Neuronal stem cell (in vitro differentiated cells): ENCODE results near the gene BPIFA2. TPM values are rescaled to one million over a fixed set of nuclear protein-coding genes. Genes with fewer than 3 reads are reported as not detected.
"Not testable (repeated sequence)": the region's sequence is repeated elsewhere in the genome, so short reads cannot be mapped to it uniquely, and the experiment has no call there.

Source experiments
- DNase-seq: peaks from one replicate; pipeline ENCODE4 v3.0.0-alpha.2; 2013; ENCODE audit warnings: low spot score
- H2AFZ ChIP-seq: one replicate; pipeline ENCODE4 v1.6.1; 2013; ENCODE audit warnings: mild to moderate bottlenecking, low read length, inconsistent platforms
- H2AK5ac ChIP-seq: 2 replicates; pipeline ENCODE4 v1.6.1; 2013; ENCODE audit warnings: low read depth, mild to moderate bottlenecking, inconsistent platforms, low read length, moderate library complexity, mixed read lengths
- H2BK120ac ChIP-seq: 2 replicates; pipeline ENCODE4 v1.6.1; 2013; ENCODE audit warnings: low read depth, mild to moderate bottlenecking, inconsistent platforms, low read length, moderate library complexity, mixed read lengths
- H2BK12ac ChIP-seq: one replicate; pipeline ENCODE4 v1.6.1; 2013; ENCODE audit warnings: low read length, inconsistent platforms
- H2BK15ac ChIP-seq: 2 replicates; pipeline ENCODE4 v1.6.1; 2013; ENCODE audit warnings: mild to moderate bottlenecking, low read length, inconsistent platforms, mixed read lengths
- H2BK5ac ChIP-seq: one replicate; pipeline ENCODE4 v1.6.1; 2013; ENCODE audit warnings: inconsistent platforms, mild to moderate bottlenecking, low read length, moderate library complexity
- H3K14ac ChIP-seq: one replicate; pipeline ENCODE4 v1.6.1; 2013; ENCODE audit warnings: low read length, inconsistent platforms
- H3K18ac ChIP-seq: 2 replicates; pipeline ENCODE4 v1.6.1; 2013; ENCODE audit warnings: low read length, inconsistent platforms
- H3K23ac ChIP-seq: 2 replicates; pipeline ENCODE4 v1.6.1; 2013; ENCODE audit warnings: low read depth, mild to moderate bottlenecking, mixed read lengths, low read length, inconsistent platforms; ENCODE audit not compliant: poor library complexity
- H3K27ac ChIP-seq: replicated peaks from 3 replicates; pipeline ENCODE4 v1.5.1; 2013; ENCODE audit warnings: low read length, inconsistent platforms
- H3K27me3 ChIP-seq, 3 experiments: 2 replicates each; pipeline ENCODE4 v1.6.1; 2013; ENCODE audit warnings: low read length in 3 of 3, mild to moderate bottlenecking in 2 of 3, inconsistent platforms in 1 of 3, low read depth in 1 of 3, mixed read lengths in 1 of 3, moderate library complexity in 1 of 3; ENCODE audit not compliant: control insufficient read depth in 3 of 3, insufficient read depth in 3 of 3
- H3K36me3 ChIP-seq, 2 donors: replicated peaks in 1 of 2; 2 replicates each; pipeline ENCODE4 v1.6.1; 2013; ENCODE audit warnings: low read length in 2 of 2; ENCODE audit not compliant: control insufficient read depth in 2 of 2, insufficient read depth in 2 of 2
- H3K4ac ChIP-seq: 2 replicates; pipeline ENCODE4 v1.6.1; 2013; ENCODE audit warnings: inconsistent platforms, mild to moderate bottlenecking, low read length, moderate library complexity
- H3K4me1 ChIP-seq, 2 donors: 1 replicate in 1 of 2; 2 replicates in 1 of 2; pipeline ENCODE4 v1.6.1; 2013; ENCODE audit warnings: low read length in 2 of 2, low read depth in 1 of 2; ENCODE audit not compliant: control insufficient read depth in 2 of 2, insufficient read depth in 1 of 2
- H3K4me2 ChIP-seq: one replicate; pipeline ENCODE4 v1.6.1; 2013; ENCODE audit warnings: mild to moderate bottlenecking, low read length, inconsistent platforms; ENCODE audit not compliant: insufficient read depth, poor library complexity, severe bottlenecking
- H3K4me3 ChIP-seq, 2 donors: 2 replicates each; pipeline ENCODE4 v1.5.1; 2013; ENCODE audit warnings: low read length in 2 of 2, mild to moderate bottlenecking in 2 of 2, inconsistent platforms in 1 of 2, moderate library complexity in 1 of 2
- H3K79me1 ChIP-seq: one replicate; pipeline ENCODE4 v1.6.1; 2013; ENCODE audit warnings: low read depth, mild to moderate bottlenecking, inconsistent platforms, low read length, moderate library complexity
- H3K9ac ChIP-seq: one replicate; pipeline ENCODE4 v1.6.1; 2013; ENCODE audit warnings: mild to moderate bottlenecking, low read depth, low read length, inconsistent platforms; ENCODE audit not compliant: poor library complexity
- H3K9me3 ChIP-seq, 2 donors: replicated peaks in 1 of 2; 2 replicates each; pipeline versions ENCODE3 to v1.6.1; 2013; ENCODE audit warnings: low read length in 2 of 2, mild to moderate bottlenecking in 2 of 2, inconsistent platforms in 1 of 2, low read depth in 1 of 2, mixed read lengths in 1 of 2, moderate library complexity in 1 of 2; ENCODE audit not compliant: control insufficient read depth in 2 of 2, insufficient read depth in 1 of 2
- H4K8ac ChIP-seq: one replicate; pipeline ENCODE4 v1.6.1; 2013; ENCODE audit warnings: low read depth, mild to moderate bottlenecking, inconsistent platforms, low read length, moderate library complexity
- H4K91ac ChIP-seq: one replicate; pipeline ENCODE4 v1.6.1; 2013; ENCODE audit warnings: low read length, low read depth, mild to moderate bottlenecking, inconsistent platforms; ENCODE audit not compliant: poor library complexity
- WGBS, 2 donors: extraction: QIAGEN DNeasy Blood & Tissue Kit; methylation state at CpG; one replicate each; pipeline ENCODE4 v1.1.7; 2013; ENCODE audit warnings: missing lambda C conversion rate in 2 of 2, mixed read lengths in 1 of 2; ENCODE audit not compliant: insufficient read length in 2 of 2, insufficient replicate concordance in 1 of 2; ENCODE audit errors: extremely low coverage in 2 of 2; 5-methylcytosine and 5-hydroxymethylcytosine counted together
- polyA plus RNA-seq, 2 experiments: library from polyadenylated mRNA; stranded (reverse); fragments of 200-250 nt; gene quantifications; one replicate each; pipeline ENCODE4 v1.2.3, GENCODE V29; 2013

BPIFA2 gene
- polyA plus RNA-seq (2013, experiment 1 of 2), result not detected
- polyA plus RNA-seq (2013, experiment 2 of 2), result not detected

- Histone ChIP-seq H3K23ac (no peak within 1 kb of the TSS), H2AFZ (no peak within 1 kb of the TSS), H3K27me3 (no peaks in the 10 kb centered on the region), H4K8ac (no peak within 1 kb of the TSS), H3K9me3 (peaks cover 5% of the 10 kb centered on the region in 2 donors), H4K91ac (no peak within 1 kb of the TSS), H2BK120ac (no peak within 1 kb of the TSS), H3K4me2 (no peak within 1 kb of the TSS), H2BK15ac (no peak within 1 kb of the TSS), H3K4me1 (no peaks in the 10 kb centered on the region), H3K14ac (no peak within 1 kb of the TSS), H3K27ac (no peak within 1 kb of the TSS), H3K36me3 (no peaks in the 10 kb centered on the region), H2BK5ac (no peak within 1 kb of the TSS), H2BK12ac (no peak within 1 kb of the TSS), H2AK5ac (no peak within 1 kb of the TSS), H3K4me3 (no peak within 1 kb of the TSS), H3K9ac (no peak within 1 kb of the TSS), H3K4ac (no peak within 1 kb of the TSS), H3K79me1 (no peaks in the 10 kb centered on the region), H3K18ac (no peak within 1 kb of the TSS)
- DNase-seq, result no peak
- no CpG with 5 or more reads among the region's 8 CpGs for WGBS, 2 donors
Measured at GRCh38 chr20:33167859-33168258, at the start of gene BPIFA2. Gene BPIFA2, plus strand, starts transcription at chr20:33168159. Its CDS starts 987 bp downstream, at chr20:33169146.

- H3K23ac ChIP-seq, result no peak overlapping the region
Measured at GRCh38 chr20:33119725-33120720, 47.9 kb upstream of the BPIFA2 start.

GRCh38 chr20:33120934-33121333 lies 47.0 kb upstream of the BPIFA2 start:
- no peak overlapping the region for H3K4ac ChIP-seq
- no peak overlapping the region for H4K8ac ChIP-seq
- no peaks in the 10 kb centered on the region for H3K79me1 ChIP-seq
- H3K4me3 ChIP-seq, result no peak overlapping the region
- no peak overlapping the region for H4K91ac ChIP-seq
- H3K18ac ChIP-seq, result no peak overlapping the region
- H2BK15ac ChIP-seq, result no peak overlapping the region
- no peak overlapping the region for H2BK5ac ChIP-seq
- H2BK12ac ChIP-seq, result no peak overlapping the region
- H3K4me1 ChIP-seq, result peaks cover 0 to 2% of the 10 kb centered on the region in 2 donors
- H3K27me3 ChIP-seq, result no peaks in the 10 kb centered on the region
- H3K27ac ChIP-seq, result no peak overlapping the region
- H3K23ac ChIP-seq, result no peak overlapping the region
- H2AFZ ChIP-seq, result no peak overlapping the region
- no CpG with 5 or more reads among the region's 3 CpGs for WGBS, 2 donors
- H3K9ac ChIP-seq, result no peak overlapping the region
- no peak overlapping the region for H3K14ac ChIP-seq
- H3K4me2 ChIP-seq, result no peak overlapping the region
- no peaks in the 10 kb centered on the region for H3K9me3 ChIP-seq
- H2BK120ac ChIP-seq, result no peak overlapping the region
- H2AK5ac ChIP-seq, result no peak overlapping the region
- H3K36me3 ChIP-seq, result no peaks in the 10 kb centered on the region
- DNase-seq, result no peak

More at GRCh38 chr20:33119725-33120720, 47.9 kb upstream of the BPIFA2 start:
- no peaks in the 10 kb centered on the region for H3K4me1 ChIP-seq
- no peak overlapping the region for H2BK5ac ChIP-seq
- H3K9ac ChIP-seq, result no peak overlapping the region
- no peak overlapping the region for H3K4ac ChIP-seq
- H4K91ac ChIP-seq, result no peak overlapping the region
- H3K27ac ChIP-seq, result no peak overlapping the region
- no peak overlapping the region for H2AK5ac ChIP-seq
- H3K27me3 ChIP-seq, result no peaks in the 10 kb centered on the region
- no peak overlapping the region for H3K4me2 ChIP-seq
- H3K79me1 ChIP-seq, result no peaks in the 10 kb centered on the region
- no peak overlapping the region for H4K8ac ChIP-seq
- no peaks in the 10 kb centered on the region for H3K36me3 ChIP-seq
- no CpG with 5 or more reads among the region's 3 CpGs for WGBS, 2 donors
- H2BK15ac ChIP-seq, result no peak overlapping the region
- no peak overlapping the region for H3K14ac ChIP-seq
- H2BK12ac ChIP-seq, result no peak overlapping the region
- no peak overlapping the region for H3K4me3 ChIP-seq
- H2AFZ ChIP-seq, result no peak overlapping the region
- no peak overlapping the region for H3K18ac ChIP-seq
- no peak overlapping the region for H2BK120ac ChIP-seq
- H3K9me3 ChIP-seq, result no peaks in the 10 kb centered on the region
- DNase-seq, result no peak

- H3K4ac ChIP-seq, H2BK12ac ChIP-seq, H3K27me3 ChIP-seq: not testable (repeated sequence)
Measured at GRCh38 chr20:33122297-33122696, 45.7 kb upstream of the BPIFA2 start.

More at GRCh38 chr20:33122297-33122696, 45.7 kb upstream of the BPIFA2 start:
- H4K91ac ChIP-seq, H3K18ac ChIP-seq, H3K36me3 ChIP-seq, H2AFZ ChIP-seq, H3K9me3 ChIP-seq, H2AK5ac ChIP-seq, H3K23ac ChIP-seq, H3K79me1 ChIP-seq, H4K8ac ChIP-seq, H3K4me3 ChIP-seq, H3K9ac ChIP-seq, H2BK15ac ChIP-seq, H3K4me1 ChIP-seq, H2BK120ac ChIP-seq, H3K4me2 ChIP-seq, H3K27ac ChIP-seq, DNase-seq, H2BK5ac ChIP-seq, H3K14ac ChIP-seq: not testable (repeated sequence)
- WGBS, 2 donors, result no CpG with 5 or more reads among the region's 1 CpG
